H7 (cell line): ENCODE measurements around the gene CNTF. TPM values are rescaled to one million over a fixed set of nuclear protein-coding genes. Genes with fewer than 3 reads are reported as not detected.

Experiments used
- DNase-seq: peaks from one replicate; pipeline ENCODE4 v3.0.0; 2012
- H3K27me3 ChIP-seq: 2 replicates; pipeline ENCODE4 v1.6.0; 2011; ENCODE audit warnings: mild to moderate bottlenecking, low read length; ENCODE audit not compliant: control insufficient read depth, insufficient read depth
- H3K36me3 ChIP-seq: replicated peaks from 2 replicates; pipeline ENCODE4 v1.5.1; 2011; ENCODE audit warnings: low read length; ENCODE audit not compliant: control insufficient read depth, insufficient read depth
- H3K4me3 ChIP-seq: 2 replicates; pipeline ENCODE4 v1.5.1; 2011; ENCODE audit warnings: low read depth, mild to moderate bottlenecking, control low read depth, low read length, moderate library complexity; ENCODE audit not compliant: insufficient read depth
- total RNA-seq: library from RNA; depleted of rRNA; stranded (reverse); fragments of >200 nt; shearing (Covaris generic); gene quantifications from 2 replicates; pipeline ENCODE4 v1.2.3, GENCODE V29; 2014

Gene CNTF
- total RNA-seq, 1 experiment from 2014 or later: 0.73 TPM

- DNase-seq: no peak
- Histone ChIP-seq H3K4me3 (no peak overlapping the region), H3K27me3 (no peaks in the 10 kb centered on the region), H3K36me3 (peaks cover 5% of the 10 kb centered on the region)
Measured at GRCh38 chr11:58625086-58625485, 2.6 kb downstream of the CNTF start.

GRCh38 chr11:58625826-58626460, 3.5 kb downstream of the CNTF start:
- DNase-seq: no peak
- H3K4me3 ChIP-seq: no peak overlapping the region

GRCh38 chr11:58626934-58627483, 4.5 kb downstream of the CNTF start:
- H3K27me3 ChIP-seq: no peaks in the 10 kb centered on the region
- no peak overlapping the region for H3K4me3 ChIP-seq
- no peak for DNase-seq
- peaks cover 5% of the 10 kb centered on the region for H3K36me3 ChIP-seq

More at GRCh38 chr11:58625826-58626460, 3.5 kb downstream of the CNTF start:
- Histone ChIP-seq H3K36me3 (peaks cover 5% of the 10 kb centered on the region), H3K27me3 (no peaks in the 10 kb centered on the region)

- no peak for DNase-seq
- H3K27me3 ChIP-seq: no peaks in the 10 kb centered on the region
- H3K36me3 ChIP-seq: peaks cover 4% of the 10 kb centered on the region
- no peak overlapping the region for H3K4me3 ChIP-seq
Measured at GRCh38 chr11:58628446-58628845, 6.0 kb downstream of the CNTF start.

GRCh38 chr11:58629857-58630256, 7.4 kb downstream of the CNTF start:
- DNase-seq: peak; percentile 37
- H3K4me3 ChIP-seq: no peak overlapping the region
- 0 out of 2 replicates have a peak, but pooled peaks cover 1% of the 10 kb centered on the region for H3K36me3 ChIP-seq
- no peaks in the 10 kb centered on the region for H3K27me3 ChIP-seq

GRCh38 chr11:58631378-58631777, 8.9 kb downstream of the CNTF start:
- no peak overlapping the region for H3K4me3 ChIP-seq
- no peak for DNase-seq
- no peaks in the 10 kb centered on the region for H3K36me3 ChIP-seq
- H3K27me3 ChIP-seq: no peaks in the 10 kb centered on the region

- Histone ChIP-seq H3K36me3 (no peaks in the 10 kb centered on the region), H3K27me3 (no peaks in the 10 kb centered on the region), H3K4me3 (no peak overlapping the region)
- no peak for DNase-seq
Measured at GRCh38 chr11:58632510-58632909, 10.0 kb downstream of the CNTF start.

- Histone ChIP-seq H3K36me3 (no peaks in the 10 kb centered on the region), H3K27me3 (no peaks in the 10 kb centered on the region), H3K4me3 (no peak overlapping the region)
- no peak for DNase-seq
Measured at GRCh38 chr11:58636587-58636986, 14.1 kb downstream of the CNTF start.

- no peaks in the 10 kb centered on the region for H3K27me3 ChIP-seq
- H3K4me3 ChIP-seq: no peak overlapping the region
Measured at GRCh38 chr11:58637371-58637770, 14.9 kb downstream of the CNTF start.

GRCh38 chr11:58639103-58639502, 16.6 kb downstream of the CNTF start:
- no peak overlapping the region for H3K4me3 ChIP-seq

More at GRCh38 chr11:58637371-58637770, 14.9 kb downstream of the CNTF start:
- DNase-seq: no peak
- no peaks in the 10 kb centered on the region for H3K36me3 ChIP-seq

GRCh38 chr11:58639669-58640068, 17.2 kb downstream of the CNTF start:
- no peaks in the 10 kb centered on the region for H3K27me3 ChIP-seq
- H3K4me3 ChIP-seq: no peak overlapping the region
- DNase-seq: no peak
- H3K36me3 ChIP-seq: no peaks in the 10 kb centered on the region

More at GRCh38 chr11:58639103-58639502, 16.6 kb downstream of the CNTF start:
- DNase-seq: no peak
- Histone ChIP-seq H3K36me3 (no peaks in the 10 kb centered on the region), H3K27me3 (no peaks in the 10 kb centered on the region)

- H3K36me3 ChIP-seq: no peaks in the 10 kb centered on the region
- DNase-seq: no peak
Measured at GRCh38 chr11:58640386-58641023, 18.0 kb downstream of the CNTF start.

GRCh38 chr11:58641341-58641740, 18.9 kb downstream of the CNTF start:
- H3K27me3 ChIP-seq: no peaks in the 10 kb centered on the region
- H3K36me3 ChIP-seq: no peaks in the 10 kb centered on the region
- no peak overlapping the region for H3K4me3 ChIP-seq
- no peak for DNase-seq

More at GRCh38 chr11:58640386-58641023, 18.0 kb downstream of the CNTF start:
- Histone ChIP-seq H3K4me3 (no peak overlapping the region), H3K27me3 (no peaks in the 10 kb centered on the region)

- Histone ChIP-seq H3K4me3 (no peak overlapping the region), H3K27me3 (no peaks in the 10 kb centered on the region), H3K36me3 (no peaks in the 10 kb centered on the region)
- no peak for DNase-seq
Measured at GRCh38 chr11:58641803-58642581, 19.5 kb downstream of the CNTF start.
